Neural progenitor cell (in vitro differentiated cells): ENCODE data around the gene RNF111.

Experiments
- EZH2 ChIP-seq: fragments of 200-600 bp; sonication (generic); IDR thresholded peaks from 2 replicates; pipeline ENCODE4 v1.6.1; 2017; ENCODE audit warnings: antibody characterized with exemption, mild to moderate bottlenecking, moderate library complexity
- TF ChIP-seq, protein P1 (sequence below): fragments of 200-600 bp; sonication (generic); IDR thresholded peaks from 2 replicates; pipeline ENCODE4 v1.5.1; 2017; ENCODE audit warnings: antibody characterized with exemption, mild to moderate bottlenecking

DNA sequence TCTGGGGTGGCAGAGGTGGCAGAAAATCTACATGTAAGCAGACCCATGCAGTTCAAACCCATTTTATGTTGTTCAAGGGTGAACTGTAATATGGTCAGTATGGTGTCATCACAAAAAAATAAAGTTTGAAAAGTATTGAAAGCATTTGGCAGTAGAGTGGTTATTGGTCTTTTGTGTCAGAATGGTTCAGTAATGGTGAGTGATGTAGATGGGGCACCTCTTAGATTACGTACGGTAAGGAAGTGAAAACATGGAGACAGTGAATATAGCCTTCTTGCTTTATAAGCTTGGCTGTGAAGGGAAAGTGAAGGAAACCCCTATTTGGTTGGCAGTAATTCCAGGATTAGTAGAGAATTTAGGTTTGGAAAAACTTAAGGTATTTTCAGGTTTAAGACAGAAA is 100.3 kb downstream of the RNF111 start:
- TF ChIP-seq, protein P1, sequence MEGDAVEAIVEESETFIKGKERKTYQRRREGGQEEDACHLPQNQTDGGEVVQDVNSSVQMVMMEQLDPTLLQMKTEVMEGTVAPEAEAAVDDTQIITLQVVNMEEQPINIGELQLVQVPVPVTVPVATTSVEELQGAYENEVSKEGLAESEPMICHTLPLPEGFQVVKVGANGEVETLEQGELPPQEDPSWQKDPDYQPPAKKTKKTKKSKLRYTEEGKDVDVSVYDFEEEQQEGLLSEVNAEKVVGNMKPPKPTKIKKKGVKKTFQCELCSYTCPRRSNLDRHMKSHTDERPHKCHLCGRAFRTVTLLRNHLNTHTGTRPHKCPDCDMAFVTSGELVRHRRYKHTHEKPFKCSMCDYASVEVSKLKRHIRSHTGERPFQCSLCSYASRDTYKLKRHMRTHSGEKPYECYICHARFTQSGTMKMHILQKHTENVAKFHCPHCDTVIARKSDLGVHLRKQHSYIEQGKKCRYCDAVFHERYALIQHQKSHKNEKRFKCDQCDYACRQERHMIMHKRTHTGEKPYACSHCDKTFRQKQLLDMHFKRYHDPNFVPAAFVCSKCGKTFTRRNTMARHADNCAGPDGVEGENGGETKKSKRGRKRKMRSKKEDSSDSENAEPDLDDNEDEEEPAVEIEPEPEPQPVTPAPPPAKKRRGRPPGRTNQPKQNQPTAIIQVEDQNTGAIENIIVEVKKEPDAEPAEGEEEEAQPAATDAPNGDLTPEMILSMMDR, result no peak
- TF ChIP-seq EZH2, result no peak
